GM23338 (cell line): ENCODE measurements around the gene ZXDC. TPM values are rescaled to one million over a fixed set of nuclear protein-coding genes. Genes with fewer than 3 reads are reported as not detected.
A peak's percentile ranks its signal among the peaks of the same experiment; 100 is the strongest.

ENCODE experiments used
- ATAC-seq: fragments of 200-7000 bp; cut with Tn5 transposase; 3 replicates; pipeline ENCODE4 v1.9.1; 2020
- DNase-seq: peaks from one replicate; pipeline ENCODE4 v3.0.0-alpha.2; 2015; ENCODE audit warnings: low spot score
- H2AFZ ChIP-seq: fragments of 200-600 bp; sonication (generic); 2 replicates; pipeline ENCODE4 v1.8.0; 2016; ENCODE audit warnings: antibody characterized with exemption, mild to moderate bottlenecking, moderate library complexity
- H3F3A ChIP-seq: fragments of 200-600 bp; sonication (generic); replicated peaks from 2 replicates; pipeline ENCODE4 v1.8.0; 2017; ENCODE audit warnings: antibody characterized with exemption, mixed run types, low read depth
- H3K27ac ChIP-seq: fragments of 200-600 bp; sonication (generic); 2 replicates; pipeline ENCODE4 v1.6.1; 2016; ENCODE audit warnings: low read depth
- H3K27me3 ChIP-seq: fragments of 200-600 bp; sonication (generic); 2 replicates; pipeline ENCODE4 v1.8.0; 2016; ENCODE audit warnings: mild to moderate bottlenecking, mixed run types, moderate library complexity; ENCODE audit not compliant: insufficient read depth
- H3K36me3 ChIP-seq: fragments of 200-600 bp; sonication (generic); 2 replicates; pipeline ENCODE4 v1.8.0; 2016; ENCODE audit warnings: mild to moderate bottlenecking; ENCODE audit not compliant: insufficient read depth
- H3K4me1 ChIP-seq: fragments of 200-600 bp; sonication (generic); 2 replicates; pipeline ENCODE4 v1.8.0; 2016; ENCODE audit warnings: mild to moderate bottlenecking, moderate library complexity; ENCODE audit not compliant: insufficient read depth
- H3K4me2 ChIP-seq: fragments of 200-600 bp; sonication (generic); 2 replicates; pipeline ENCODE4 v1.7.1; 2017; ENCODE audit warnings: mixed run types
- H3K4me3 ChIP-seq: fragments of 200-600 bp; sonication (generic); 2 replicates; pipeline ENCODE4 v1.6.1; 2016; ENCODE audit warnings: mixed run types
- H3K79me2 ChIP-seq: fragments of 200-600 bp; sonication (generic); replicated peaks from 2 replicates; pipeline ENCODE4 v1.8.0; 2017; ENCODE audit warnings: mild to moderate bottlenecking; ENCODE audit not compliant: insufficient read depth
- H3K9me2 ChIP-seq: fragments of 200-600 bp; sonication (generic); 2 replicates; pipeline ENCODE4 v1.8.0; 2017; ENCODE audit not compliant: insufficient read depth
- H4K20me1 ChIP-seq: fragments of 200-600 bp; sonication (generic); replicated peaks from 2 replicates; pipeline ENCODE4 v1.8.0; 2017; ENCODE audit warnings: mild to moderate bottlenecking; ENCODE audit not compliant: insufficient read depth
- H3K27ac Mint-ChIP-seq: 2 replicates; pipeline ENCODE4 v1.8.0; 2020; ENCODE audit warnings: inconsistent platforms, mild to moderate bottlenecking, moderate library complexity, mixed read lengths
- H3K27me3 Mint-ChIP-seq: 3 replicates; pipeline ENCODE4 v1.8.0; 2022; ENCODE audit warnings: low read depth, mild to moderate bottlenecking, moderate library complexity, mixed read lengths, inconsistent platforms; ENCODE audit not compliant: insufficient read depth, poor library complexity
- H3K36me3 Mint-ChIP-seq: 3 replicates; pipeline ENCODE4 v1.8.0; 2021; ENCODE audit warnings: low read depth, mild to moderate bottlenecking, inconsistent platforms, moderate library complexity, mixed read lengths
- H3K4me1 Mint-ChIP-seq: 3 replicates; pipeline ENCODE4 v1.8.0; 2020; ENCODE audit warnings: mild to moderate bottlenecking, inconsistent platforms, mixed read lengths
- H3K4me3 Mint-ChIP-seq: 3 replicates; pipeline ENCODE4 v1.8.0; 2021; ENCODE audit warnings: moderate library complexity, mild to moderate bottlenecking, inconsistent platforms, mixed read lengths
- H3K9me3 Mint-ChIP-seq: 3 replicates; pipeline ENCODE4 v1.8.0; 2020; ENCODE audit warnings: moderate library complexity, mild to moderate bottlenecking, inconsistent platforms, mixed read lengths
- CTCF ChIP-seq, 2 experiments: fragments of 200-600 bp in 1 of 2; sonication (generic) in 1 of 2; conservative IDR thresholded peaks; 2 replicates each; pipeline versions ENCODE4 v1.5.1 to v1.6.1; 2016 to 2017; ENCODE audit warnings: antibody characterized with exemption in 2 of 2, low read depth in 2 of 2, mild to moderate bottlenecking in 2 of 2, moderate library complexity in 1 of 2
- ETS1 ChIP-seq: IDR thresholded peaks from 2 replicates; pipeline ENCODE4 v1.6.1; 2016; ENCODE audit warnings: antibody characterized with exemption
- EZH2phosphoT487 ChIP-seq: fragments of 200-600 bp; sonication (generic); IDR thresholded peaks from one replicate; pipeline ENCODE4 v1.8.1; 2018; ENCODE audit warnings: antibody characterized with exemption; ENCODE audit not compliant: unreplicated experiment
- NANOG ChIP-seq: IDR thresholded peaks from 2 replicates; pipeline ENCODE4 v1.6.1; 2016; ENCODE audit warnings: antibody characterized with exemption, borderline replicate concordance
- POLR2AphosphoS5 ChIP-seq: IDR thresholded peaks from 2 replicates; pipeline ENCODE4 v1.6.1; 2016; ENCODE audit warnings: antibody characterized with exemption, low read depth
- ZNF114 ChIP-seq: fragments of 250-450 bp; sonication (Bioruptor Pico); IDR thresholded peaks from 2 replicates; pipeline ENCODE4 v1.5.0; 2020; ENCODE audit warnings: mild to moderate bottlenecking, moderate library complexity
- ZNF331 ChIP-seq: fragments of 250-450 bp; sonication (Bioruptor Pico); IDR thresholded peaks from 2 replicates; pipeline ENCODE4 v1.5.0; 2020; ENCODE audit warnings: low read depth, mild to moderate bottlenecking, moderate library complexity
- polyA plus RNA-seq: library from polyadenylated mRNA; unstranded; fragments of >200 nt; fragmentation: Nextera tagmentation; extraction: Ambion mirVana; gene quantifications from 2 replicates; pipeline ENCODE4 v1.2.1, GENCODE V29; 2016
- total RNA-seq: library from RNA; depleted of rRNA; stranded (reverse); fragments of >200 nt; shearing (Covaris generic); gene quantifications from 2 replicates; pipeline ENCODE4 v1.2.3, GENCODE V29; 2014
- TF ChIP-seq, protein P1 (sequence below): fragments of 250-450 bp; sonication (Bioruptor Pico); IDR thresholded peaks from 2 replicates; pipeline ENCODE4 v1.5.0; 2020; ENCODE audit warnings: mild to moderate bottlenecking, moderate library complexity
- TF ChIP-seq, protein P2 (sequence below): IDR thresholded peaks from one replicate; pipeline ENCODE4 v1.6.1; 2018; ENCODE audit warnings: antibody characterized with exemption; ENCODE audit not compliant: unreplicated experiment

The ZXDC gene
- total and polyA plus RNA-seq, 2 experiments from 2014 or later: 5.7 to 45.1 TPM

DNA sequence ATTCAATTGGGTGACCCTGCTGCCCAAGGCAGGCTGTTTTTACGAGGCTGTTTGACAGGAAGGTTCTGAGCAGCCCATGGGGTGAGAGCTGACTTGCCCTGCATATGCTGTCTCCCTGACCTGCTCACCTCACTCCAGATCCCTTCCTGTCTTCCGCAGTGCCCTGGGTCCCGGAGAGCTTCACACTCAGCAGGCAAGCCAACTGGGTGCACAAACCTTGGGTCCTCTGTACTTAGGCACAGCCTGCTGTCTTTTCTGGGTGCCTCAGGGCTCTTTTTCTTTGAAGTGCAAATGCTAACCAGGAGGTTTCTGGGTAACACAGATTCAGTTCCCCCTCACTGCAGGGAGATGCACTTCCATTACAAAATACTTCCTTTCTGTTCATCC is 32.8 kb downstream of the ZXDC start:
- Histone ChIP-seq H3K27ac (no peak overlapping the region), H2AFZ (no peak overlapping the region), H3K4me3 (no peak overlapping the region), H3K4me2 (no peak overlapping the region), H3F3A (no peaks in the 10 kb centered on the region), H3K36me3 (no peaks in the 10 kb centered on the region), H3K9me2 (no peaks in the 10 kb centered on the region), H3K79me2 (no peaks in the 10 kb centered on the region), H3K4me1 (peaks cover 7% of the 10 kb centered on the region; the same call in 1 of the 2 replicates), H4K20me1 (no peaks in the 10 kb centered on the region; the same call in 1 of the 2 replicates), H3K27me3 (no peaks in the 10 kb centered on the region)
- H3K9me3 Mint-ChIP-seq: no peaks in the 10 kb centered on the region
- no peaks in the 10 kb centered on the region for H3K27me3 Mint-ChIP-seq
- H3K27ac Mint-ChIP-seq: 0 out of 2 replicates have a peak overlapping the region, but pooled peaks have one; percentile 56
- H3K36me3 Mint-ChIP-seq: peaks cover 9% of the 10 kb centered on the region; the same call in 2 of the 3 replicates
- ATAC-seq: no peak
- TF ChIP-seq POLR2AphosphoS5 (no peak), CTCF (conservative IDR thresholded peaks at IDR 0.05; ENCODE audit: low read depth in 2 of 2) (no peak), ETS1 (no peak), EZH2phosphoT487 (no peak), NANOG (no peak), ZNF331 (no peak), ZNF114 (CRISPR knock-in tag) (no peak)
- TF ChIP-seq, protein P1, sequence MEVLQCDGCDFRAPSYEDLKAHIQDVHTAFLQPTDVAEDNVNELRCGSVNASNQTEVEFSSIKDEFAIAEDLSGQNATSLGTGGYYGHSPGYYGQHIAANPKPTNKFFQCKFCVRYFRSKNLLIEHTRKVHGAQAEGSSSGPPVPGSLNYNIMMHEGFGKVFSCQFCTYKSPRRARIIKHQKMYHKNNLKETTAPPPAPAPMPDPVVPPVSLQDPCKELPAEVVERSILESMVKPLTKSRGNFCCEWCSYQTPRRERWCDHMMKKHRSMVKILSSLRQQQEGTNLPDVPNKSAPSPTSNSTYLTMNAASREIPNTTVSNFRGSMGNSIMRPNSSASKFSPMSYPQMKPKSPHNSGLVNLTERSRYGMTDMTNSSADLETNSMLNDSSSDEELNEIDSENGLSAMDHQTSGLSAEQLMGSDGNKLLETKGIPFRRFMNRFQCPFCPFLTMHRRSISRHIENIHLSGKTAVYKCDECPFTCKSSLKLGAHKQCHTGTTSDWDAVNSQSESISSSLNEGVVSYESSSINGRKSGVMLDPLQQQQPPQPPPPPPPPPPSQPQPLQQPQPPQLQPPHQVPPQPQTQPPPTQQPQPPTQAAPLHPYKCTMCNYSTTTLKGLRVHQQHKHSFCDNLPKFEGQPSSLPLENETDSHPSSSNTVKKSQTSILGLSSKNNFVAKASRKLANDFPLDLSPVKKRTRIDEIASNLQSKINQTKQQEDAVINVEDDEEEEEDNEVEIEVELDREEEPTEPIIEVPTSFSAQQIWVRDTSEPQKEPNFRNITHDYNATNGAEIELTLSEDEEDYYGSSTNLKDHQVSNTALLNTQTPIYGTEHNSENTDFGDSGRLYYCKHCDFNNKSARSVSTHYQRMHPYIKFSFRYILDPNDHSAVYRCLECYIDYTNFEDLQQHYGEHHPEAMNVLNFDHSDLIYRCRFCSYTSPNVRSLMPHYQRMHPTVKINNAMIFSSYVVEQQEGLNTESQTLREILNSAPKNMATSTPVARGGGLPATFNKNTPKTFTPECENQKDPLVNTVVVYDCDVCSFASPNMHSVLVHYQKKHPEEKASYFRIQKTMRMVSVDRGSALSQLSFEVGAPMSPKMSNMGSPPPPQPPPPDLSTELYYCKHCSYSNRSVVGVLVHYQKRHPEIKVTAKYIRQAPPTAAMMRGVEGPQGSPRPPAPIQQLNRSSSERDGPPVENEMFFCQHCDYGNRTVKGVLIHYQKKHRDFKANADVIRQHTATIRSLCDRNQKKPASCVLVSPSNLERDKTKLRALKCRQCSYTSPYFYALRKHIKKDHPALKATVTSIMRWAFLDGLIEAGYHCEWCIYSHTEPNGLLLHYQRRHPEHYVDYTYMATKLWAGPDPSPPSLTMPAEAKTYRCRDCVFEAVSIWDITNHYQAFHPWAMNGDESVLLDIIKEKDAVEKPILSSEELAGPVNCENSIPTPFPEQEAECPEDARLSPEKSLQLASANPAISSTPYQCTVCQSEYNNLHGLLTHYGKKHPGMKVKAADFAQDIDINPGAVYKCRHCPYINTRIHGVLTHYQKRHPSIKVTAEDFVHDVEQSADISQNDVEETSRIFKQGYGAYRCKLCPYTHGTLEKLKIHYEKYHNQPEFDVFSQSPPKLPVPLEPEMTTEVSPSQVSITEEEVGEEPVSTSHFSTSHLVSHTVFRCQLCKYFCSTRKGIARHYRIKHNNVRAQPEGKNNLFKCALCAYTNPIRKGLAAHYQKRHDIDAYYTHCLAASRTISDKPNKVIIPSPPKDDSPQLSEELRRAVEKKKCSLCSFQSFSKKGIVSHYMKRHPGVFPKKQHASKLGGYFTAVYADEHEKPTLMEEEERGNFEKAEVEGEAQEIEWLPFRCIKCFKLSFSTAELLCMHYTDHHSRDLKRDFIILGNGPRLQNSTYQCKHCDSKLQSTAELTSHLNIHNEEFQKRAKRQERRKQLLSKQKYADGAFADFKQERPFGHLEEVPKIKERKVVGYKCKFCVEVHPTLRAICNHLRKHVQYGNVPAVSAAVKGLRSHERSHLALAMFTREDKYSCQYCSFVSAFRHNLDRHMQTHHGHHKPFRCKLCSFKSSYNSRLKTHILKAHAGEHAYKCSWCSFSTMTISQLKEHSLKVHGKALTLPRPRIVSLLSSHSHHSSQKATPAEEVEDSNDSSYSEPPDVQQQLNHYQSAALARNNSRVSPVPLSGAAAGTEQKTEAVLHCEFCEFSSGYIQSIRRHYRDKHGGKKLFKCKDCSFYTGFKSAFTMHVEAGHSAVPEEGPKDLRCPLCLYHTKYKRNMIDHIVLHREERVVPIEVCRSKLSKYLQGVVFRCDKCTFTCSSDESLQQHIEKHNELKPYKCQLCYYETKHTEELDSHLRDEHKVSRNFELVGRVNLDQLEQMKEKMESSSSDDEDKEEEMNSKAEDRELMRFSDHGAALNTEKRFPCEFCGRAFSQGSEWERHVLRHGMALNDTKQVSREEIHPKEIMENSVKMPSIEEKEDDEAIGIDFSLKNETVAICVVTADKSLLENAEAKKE (CRISPR knock-in tag): no peak
- TF ChIP-seq, protein P2, sequence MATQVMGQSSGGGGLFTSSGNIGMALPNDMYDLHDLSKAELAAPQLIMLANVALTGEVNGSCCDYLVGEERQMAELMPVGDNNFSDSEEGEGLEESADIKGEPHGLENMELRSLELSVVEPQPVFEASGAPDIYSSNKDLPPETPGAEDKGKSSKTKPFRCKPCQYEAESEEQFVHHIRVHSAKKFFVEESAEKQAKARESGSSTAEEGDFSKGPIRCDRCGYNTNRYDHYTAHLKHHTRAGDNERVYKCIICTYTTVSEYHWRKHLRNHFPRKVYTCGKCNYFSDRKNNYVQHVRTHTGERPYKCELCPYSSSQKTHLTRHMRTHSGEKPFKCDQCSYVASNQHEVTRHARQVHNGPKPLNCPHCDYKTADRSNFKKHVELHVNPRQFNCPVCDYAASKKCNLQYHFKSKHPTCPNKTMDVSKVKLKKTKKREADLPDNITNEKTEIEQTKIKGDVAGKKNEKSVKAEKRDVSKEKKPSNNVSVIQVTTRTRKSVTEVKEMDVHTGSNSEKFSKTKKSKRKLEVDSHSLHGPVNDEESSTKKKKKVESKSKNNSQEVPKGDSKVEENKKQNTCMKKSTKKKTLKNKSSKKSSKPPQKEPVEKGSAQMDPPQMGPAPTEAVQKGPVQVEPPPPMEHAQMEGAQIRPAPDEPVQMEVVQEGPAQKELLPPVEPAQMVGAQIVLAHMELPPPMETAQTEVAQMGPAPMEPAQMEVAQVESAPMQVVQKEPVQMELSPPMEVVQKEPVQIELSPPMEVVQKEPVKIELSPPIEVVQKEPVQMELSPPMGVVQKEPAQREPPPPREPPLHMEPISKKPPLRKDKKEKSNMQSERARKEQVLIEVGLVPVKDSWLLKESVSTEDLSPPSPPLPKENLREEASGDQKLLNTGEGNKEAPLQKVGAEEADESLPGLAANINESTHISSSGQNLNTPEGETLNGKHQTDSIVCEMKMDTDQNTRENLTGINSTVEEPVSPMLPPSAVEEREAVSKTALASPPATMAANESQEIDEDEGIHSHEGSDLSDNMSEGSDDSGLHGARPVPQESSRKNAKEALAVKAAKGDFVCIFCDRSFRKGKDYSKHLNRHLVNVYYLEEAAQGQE: no peak
- no peak for DNase-seq
- no peak overlapping the region for H3K4me3 Mint-ChIP-seq
- peaks cover 48% of the 10 kb centered on the region for H3K4me1 Mint-ChIP-seq
